GM23338 (cell line): Measurements from ENCODE around the gene PRKCH. TPM values are rescaled to one million over a fixed set of nuclear protein-coding genes. Genes with fewer than 3 reads are reported as not detected.

Source experiments
- ATAC-seq: fragments of 200-7000 bp; cut with Tn5 transposase; 3 replicates; pipeline ENCODE4 v1.9.1; 2020
- DNase-seq: peaks from one replicate; pipeline ENCODE4 v3.0.0-alpha.2; 2015; ENCODE audit warnings: low spot score
- H2AFZ ChIP-seq: fragments of 200-600 bp; sonication (generic); 2 replicates; pipeline ENCODE4 v1.8.0; 2016; ENCODE audit warnings: antibody characterized with exemption, mild to moderate bottlenecking, moderate library complexity
- H3F3A ChIP-seq: fragments of 200-600 bp; sonication (generic); replicated peaks from 2 replicates; pipeline ENCODE4 v1.8.0; 2017; ENCODE audit warnings: antibody characterized with exemption, mixed run types, low read depth
- H3K27ac ChIP-seq: fragments of 200-600 bp; sonication (generic); 2 replicates; pipeline ENCODE4 v1.6.1; 2016; ENCODE audit warnings: low read depth
- H3K27me3 ChIP-seq: fragments of 200-600 bp; sonication (generic); 2 replicates; pipeline ENCODE4 v1.8.0; 2016; ENCODE audit warnings: mild to moderate bottlenecking, mixed run types, moderate library complexity; ENCODE audit not compliant: insufficient read depth
- H3K36me3 ChIP-seq: fragments of 200-600 bp; sonication (generic); 2 replicates; pipeline ENCODE4 v1.8.0; 2016; ENCODE audit warnings: mild to moderate bottlenecking; ENCODE audit not compliant: insufficient read depth
- H3K4me1 ChIP-seq: fragments of 200-600 bp; sonication (generic); 2 replicates; pipeline ENCODE4 v1.8.0; 2016; ENCODE audit warnings: mild to moderate bottlenecking, moderate library complexity; ENCODE audit not compliant: insufficient read depth
- H3K4me2 ChIP-seq: fragments of 200-600 bp; sonication (generic); 2 replicates; pipeline ENCODE4 v1.7.1; 2017; ENCODE audit warnings: mixed run types
- H3K4me3 ChIP-seq: fragments of 200-600 bp; sonication (generic); 2 replicates; pipeline ENCODE4 v1.6.1; 2016; ENCODE audit warnings: mixed run types
- H3K79me2 ChIP-seq: fragments of 200-600 bp; sonication (generic); replicated peaks from 2 replicates; pipeline ENCODE4 v1.8.0; 2017; ENCODE audit warnings: mild to moderate bottlenecking; ENCODE audit not compliant: insufficient read depth
- H3K9me2 ChIP-seq: fragments of 200-600 bp; sonication (generic); 2 replicates; pipeline ENCODE4 v1.8.0; 2017; ENCODE audit not compliant: insufficient read depth
- H4K20me1 ChIP-seq: fragments of 200-600 bp; sonication (generic); replicated peaks from 2 replicates; pipeline ENCODE4 v1.8.0; 2017; ENCODE audit warnings: mild to moderate bottlenecking; ENCODE audit not compliant: insufficient read depth
- H3K27ac Mint-ChIP-seq: 2 replicates; pipeline ENCODE4 v1.8.0; 2020; ENCODE audit warnings: inconsistent platforms, mild to moderate bottlenecking, moderate library complexity, mixed read lengths
- H3K27me3 Mint-ChIP-seq: 3 replicates; pipeline ENCODE4 v1.8.0; 2022; ENCODE audit warnings: low read depth, mild to moderate bottlenecking, moderate library complexity, mixed read lengths, inconsistent platforms; ENCODE audit not compliant: insufficient read depth, poor library complexity
- H3K36me3 Mint-ChIP-seq: 3 replicates; pipeline ENCODE4 v1.8.0; 2021; ENCODE audit warnings: low read depth, mild to moderate bottlenecking, inconsistent platforms, moderate library complexity, mixed read lengths
- H3K4me1 Mint-ChIP-seq: 3 replicates; pipeline ENCODE4 v1.8.0; 2020; ENCODE audit warnings: mild to moderate bottlenecking, inconsistent platforms, mixed read lengths
- H3K4me3 Mint-ChIP-seq: 3 replicates; pipeline ENCODE4 v1.8.0; 2021; ENCODE audit warnings: moderate library complexity, mild to moderate bottlenecking, inconsistent platforms, mixed read lengths
- H3K9me3 Mint-ChIP-seq: 3 replicates; pipeline ENCODE4 v1.8.0; 2020; ENCODE audit warnings: moderate library complexity, mild to moderate bottlenecking, inconsistent platforms, mixed read lengths
- CTCF ChIP-seq, 2 experiments: fragments of 200-600 bp in 1 of 2; sonication (generic) in 1 of 2; conservative IDR thresholded peaks; 2 replicates each; pipeline versions ENCODE4 v1.5.1 to v1.6.1; 2016 to 2017; ENCODE audit warnings: antibody characterized with exemption in 2 of 2, low read depth in 2 of 2, mild to moderate bottlenecking in 2 of 2, moderate library complexity in 1 of 2
- JUNB ChIP-seq: IDR thresholded peaks from one replicate; pipeline ENCODE4 v1.6.1; 2016; ENCODE audit warnings: antibody characterized with exemption; ENCODE audit not compliant: unreplicated experiment
- NANOG ChIP-seq: IDR thresholded peaks from 2 replicates; pipeline ENCODE4 v1.6.1; 2016; ENCODE audit warnings: antibody characterized with exemption, borderline replicate concordance
- POLR2AphosphoS5 ChIP-seq: IDR thresholded peaks from 2 replicates; pipeline ENCODE4 v1.6.1; 2016; ENCODE audit warnings: antibody characterized with exemption, low read depth
- REST ChIP-seq: IDR thresholded peaks from one replicate; pipeline ENCODE4 v1.6.1; 2018; ENCODE audit warnings: antibody characterized with exemption; ENCODE audit not compliant: unreplicated experiment
- STAT1 ChIP-seq: IDR thresholded peaks from one replicate; pipeline ENCODE4 v1.6.1; 2016; ENCODE audit warnings: antibody characterized with exemption; ENCODE audit not compliant: unreplicated experiment
- ZNF331 ChIP-seq: fragments of 250-450 bp; sonication (Bioruptor Pico); IDR thresholded peaks from 2 replicates; pipeline ENCODE4 v1.5.0; 2020; ENCODE audit warnings: low read depth, mild to moderate bottlenecking, moderate library complexity
- polyA plus RNA-seq: library from polyadenylated mRNA; unstranded; fragments of >200 nt; fragmentation: Nextera tagmentation; extraction: Ambion mirVana; gene quantifications from 2 replicates; pipeline ENCODE4 v1.2.1, GENCODE V29; 2016
- total RNA-seq: library from RNA; depleted of rRNA; stranded (reverse); fragments of >200 nt; shearing (Covaris generic); gene quantifications from 2 replicates; pipeline ENCODE4 v1.2.3, GENCODE V29; 2014

PRKCH gene
- total and polyA plus RNA-seq, 2 experiments from 2014 or later = 5.4 to 10.1 TPM

- 0 out of 2 replicates have a peak, but pooled peaks cover 3% of the 10 kb centered on the region for H3K4me1 ChIP-seq
- peaks cover 9% of the 10 kb centered on the region for H3K4me1 Mint-ChIP-seq
- no peak for ATAC-seq
Measured at GRCh38 chr14:61453103-61453767, 131.9 kb downstream of the PRKCH start.

More at GRCh38 chr14:61453103-61453767, 131.9 kb downstream of the PRKCH start:
- no peaks in the 10 kb centered on the region for H3K36me3 Mint-ChIP-seq
- no peaks in the 10 kb centered on the region for H3K9me3 Mint-ChIP-seq
- Histone ChIP-seq H3K4me2 (no peak overlapping the region), H3K79me2 (no peaks in the 10 kb centered on the region), H3F3A (no peaks in the 10 kb centered on the region), H3K4me3 (no peak overlapping the region), H2AFZ (no peak overlapping the region), H4K20me1 (no peaks in the 10 kb centered on the region), H3K36me3 (no peaks in the 10 kb centered on the region), H3K27me3 (no peaks in the 10 kb centered on the region), H3K9me2 (peaks cover 1% of the 10 kb centered on the region; the same call in 1 of the 2 replicates), H3K27ac (no peak overlapping the region)
- no peak for DNase-seq
- TF ChIP-seq NANOG (no peak), CTCF (conservative IDR thresholded peaks at IDR 0.05; ENCODE audit: low read depth in 2 of 2) (no peak), ZNF331 (CRISPR knock-in tag) (no peak), JUNB (no peak), STAT1 (no peak), POLR2AphosphoS5 (no peak), REST (no peak)
- H3K27me3 Mint-ChIP-seq = no peaks in the 10 kb centered on the region
- no peak overlapping the region for H3K27ac Mint-ChIP-seq
- H3K4me3 Mint-ChIP-seq = no peak overlapping the region
